ENCODE measurements around the gene EXOC3L4.

Gene EXOC3L4

GRCh38 chr14:103091041-103091882 is 3.3 kb upstream of the EXOC3L4 start:
- DNase-seq (ENCODE audit: low spot score): no peak

- no peak for DNase-seq (ENCODE audit: low spot score)
Observed at GRCh38 chr14:103091883-103092222, 2.7 kb upstream of the EXOC3L4 start.

GRCh38 chr14:103093856-103094405 is 594 bp upstream of the EXOC3L4 start:
- DNase-seq (ENCODE audit: low spot score): no peak

- no peak for DNase-seq (ENCODE audit: low spot score)
Observed at GRCh38 chr14:103095210-103095778, 769 bp downstream of the EXOC3L4 start.

- no peak for DNase-seq (ENCODE audit: low spot score)
Observed at GRCh38 chr14:103096387-103096786, 1.9 kb downstream of the EXOC3L4 start.

- no peak for DNase-seq (ENCODE audit: low spot score)
Observed at GRCh38 chr14:103097244-103097993, 2.9 kb downstream of the EXOC3L4 start.

GRCh38 chr14:103097994-103098957 is 3.8 kb downstream of the EXOC3L4 start:
- DNase-seq (ENCODE audit: low spot score): no peak

- DNase-seq (ENCODE audit: low spot score): no peak
Observed at GRCh38 chr14:103099081-103099732, 4.7 kb downstream of the EXOC3L4 start.

GRCh38 chr14:103099733-103100280 is 5.3 kb downstream of the EXOC3L4 start:
- no peak for DNase-seq (ENCODE audit: low spot score)

- no peak for DNase-seq (ENCODE audit: low spot score)
Observed at GRCh38 chr14:103100281-103101121, 6.0 kb downstream of the EXOC3L4 start.

- DNase-seq (ENCODE audit: low spot score): no peak
Observed at GRCh38 chr14:103101257-103101962, 6.9 kb downstream of the EXOC3L4 start.

GRCh38 chr14:103101963-103102688 is 7.6 kb downstream of the EXOC3L4 start:
- no peak for DNase-seq (ENCODE audit: low spot score)

GRCh38 chr14:103102689-103103260 is 8.2 kb downstream of the EXOC3L4 start:
- no peak for DNase-seq (ENCODE audit: low spot score)

- no peak for DNase-seq (ENCODE audit: low spot score)
Observed at GRCh38 chr14:103103461-103104388, 9.2 kb downstream of the EXOC3L4 start.

GRCh38 chr14:103104389-103104653 is 9.8 kb downstream of the EXOC3L4 start:
- no peak for DNase-seq (ENCODE audit: low spot score)

GRCh38 chr14:103104654-103105452 is 10.3 kb downstream of the EXOC3L4 start:
- DNase-seq (ENCODE audit: low spot score): no peak
